ENCODE measurements around the gene HNF1A. TPM values are rescaled to one million over a fixed set of nuclear protein-coding genes. Genes with fewer than 3 reads are reported as not detected.

The HNF1A gene
- total RNA-seq, 1 donor from 2014 or later, result not detected

DNA sequence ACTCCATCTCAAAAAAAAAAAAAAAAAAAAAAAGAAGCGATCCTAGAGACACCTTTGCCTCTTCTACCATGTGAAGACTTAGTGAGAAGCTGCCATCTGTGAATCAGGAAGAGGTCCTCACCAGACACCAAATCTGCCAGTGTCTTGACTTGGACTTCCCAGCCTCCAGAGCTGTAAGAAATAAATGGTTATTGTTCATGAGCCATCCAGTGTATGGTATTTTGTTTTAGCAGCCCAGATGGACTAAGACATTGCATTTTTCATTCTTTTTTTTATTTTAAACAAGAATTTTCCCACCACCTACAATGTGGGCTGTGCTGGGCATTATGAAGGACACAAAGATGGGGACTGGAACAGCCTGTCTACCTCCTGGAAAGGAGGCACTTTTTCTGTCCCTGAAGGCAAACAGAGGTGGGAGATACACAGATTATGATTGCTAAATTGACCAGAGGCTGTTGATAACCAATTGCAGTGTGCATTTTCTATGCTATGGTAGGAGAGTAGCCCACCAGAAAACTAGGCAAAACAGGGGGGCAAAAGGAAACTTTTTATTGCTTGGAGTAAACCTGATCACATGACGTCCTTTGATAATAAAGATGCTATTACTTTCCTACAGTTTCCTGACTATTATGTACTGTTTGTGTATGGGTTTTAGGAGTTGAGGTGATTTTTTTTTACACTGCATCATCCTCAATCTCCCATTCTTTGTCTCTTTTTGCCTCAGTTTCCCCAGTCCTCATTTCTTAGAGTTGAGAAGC lies 40.7 kb downstream of the HNF1A start:
- H3K27ac Mint-ChIP-seq (ENCODE audit: unreplicated experiment), result no peak overlapping the region
- peaks cover 9% of the 10 kb centered on the region for H3K27me3 Mint-ChIP-seq (ENCODE audit: unreplicated experiment)
- no peak for DNase-seq (ENCODE audit: extremely low spot score, unreplicated experiment)
- H3K9me3 Mint-ChIP-seq (ENCODE audit: unreplicated experiment), result no peaks in the 10 kb centered on the region
- TF ChIP-seq, protein P1, sequence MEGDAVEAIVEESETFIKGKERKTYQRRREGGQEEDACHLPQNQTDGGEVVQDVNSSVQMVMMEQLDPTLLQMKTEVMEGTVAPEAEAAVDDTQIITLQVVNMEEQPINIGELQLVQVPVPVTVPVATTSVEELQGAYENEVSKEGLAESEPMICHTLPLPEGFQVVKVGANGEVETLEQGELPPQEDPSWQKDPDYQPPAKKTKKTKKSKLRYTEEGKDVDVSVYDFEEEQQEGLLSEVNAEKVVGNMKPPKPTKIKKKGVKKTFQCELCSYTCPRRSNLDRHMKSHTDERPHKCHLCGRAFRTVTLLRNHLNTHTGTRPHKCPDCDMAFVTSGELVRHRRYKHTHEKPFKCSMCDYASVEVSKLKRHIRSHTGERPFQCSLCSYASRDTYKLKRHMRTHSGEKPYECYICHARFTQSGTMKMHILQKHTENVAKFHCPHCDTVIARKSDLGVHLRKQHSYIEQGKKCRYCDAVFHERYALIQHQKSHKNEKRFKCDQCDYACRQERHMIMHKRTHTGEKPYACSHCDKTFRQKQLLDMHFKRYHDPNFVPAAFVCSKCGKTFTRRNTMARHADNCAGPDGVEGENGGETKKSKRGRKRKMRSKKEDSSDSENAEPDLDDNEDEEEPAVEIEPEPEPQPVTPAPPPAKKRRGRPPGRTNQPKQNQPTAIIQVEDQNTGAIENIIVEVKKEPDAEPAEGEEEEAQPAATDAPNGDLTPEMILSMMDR (IDR thresholded peaks at IDR 0.05), result no peak
- H3K4me1 Mint-ChIP-seq (ENCODE audit: unreplicated experiment), result peaks cover 17% of the 10 kb centered on the region
- H3K4me3 Mint-ChIP-seq (ENCODE audit: unreplicated experiment), result no peak overlapping the region
- H3K36me3 Mint-ChIP-seq (ENCODE audit: unreplicated experiment), result no peaks in the 10 kb centered on the region

DNA sequence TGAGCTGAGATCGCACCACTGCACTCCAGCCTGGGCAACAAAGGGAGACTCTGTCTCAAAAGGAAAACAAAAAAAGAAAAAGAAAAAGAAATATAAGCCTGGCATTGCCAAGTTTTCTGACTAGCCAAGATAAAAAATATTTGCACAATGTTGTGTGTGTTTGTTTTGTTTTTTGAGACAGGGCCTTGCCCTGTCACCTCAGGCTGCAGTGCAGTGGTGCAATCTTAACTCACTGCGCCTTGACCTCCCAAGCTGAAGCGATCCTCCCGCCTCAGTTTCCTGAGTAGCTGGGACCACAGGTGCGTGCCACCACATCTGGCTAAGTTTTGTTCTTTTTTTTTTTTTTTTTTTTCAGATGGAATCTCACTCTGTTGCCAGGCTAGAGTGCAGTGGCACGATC lies 43.4 kb downstream of the HNF1A start:
- no peaks in the 10 kb centered on the region for H3K4me1 Mint-ChIP-seq (ENCODE audit: unreplicated experiment)
- H3K36me3 Mint-ChIP-seq (ENCODE audit: unreplicated experiment), result no peaks in the 10 kb centered on the region
- no peak for DNase-seq (ENCODE audit: extremely low spot score, unreplicated experiment)
- H3K4me3 Mint-ChIP-seq (ENCODE audit: unreplicated experiment), result no peak overlapping the region
- no peaks in the 10 kb centered on the region for H3K9me3 Mint-ChIP-seq (ENCODE audit: unreplicated experiment)
- no peak overlapping the region for H3K27ac Mint-ChIP-seq (ENCODE audit: unreplicated experiment)
- peaks cover 16% of the 10 kb centered on the region for H3K27me3 Mint-ChIP-seq (ENCODE audit: unreplicated experiment)
- TF ChIP-seq, protein P1 (IDR thresholded peaks at IDR 0.05), result no peak

DNA sequence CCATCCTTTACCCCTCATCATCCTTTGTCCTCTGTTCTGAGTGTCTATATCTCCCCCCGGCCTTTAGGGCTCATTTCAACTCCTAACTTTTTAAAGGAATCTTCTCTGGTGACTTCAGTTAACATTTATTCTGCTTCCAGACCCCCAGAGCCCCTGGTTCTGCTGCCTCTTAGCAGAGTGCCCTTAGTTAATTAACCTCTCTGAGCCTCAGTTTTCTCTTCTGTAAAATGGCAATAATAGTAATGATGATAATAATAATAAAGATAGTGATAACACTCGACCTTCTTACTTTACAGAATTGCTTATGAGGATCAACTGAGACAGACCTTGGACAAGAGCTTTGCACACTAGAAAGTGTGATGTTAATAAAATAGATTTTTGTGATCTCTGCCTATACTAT lies 44.4 kb downstream of the HNF1A start:
- Mint-ChIP-seq H3K9me3 (ENCODE audit: unreplicated experiment) (no peaks in the 10 kb centered on the region), H3K36me3 (ENCODE audit: unreplicated experiment) (no peaks in the 10 kb centered on the region), H3K4me3 (ENCODE audit: unreplicated experiment) (no peak overlapping the region), H3K4me1 (ENCODE audit: unreplicated experiment) (no peaks in the 10 kb centered on the region), H3K27ac (ENCODE audit: unreplicated experiment) (no peak overlapping the region), H3K27me3 (ENCODE audit: unreplicated experiment) (peaks cover 21% of the 10 kb centered on the region)
- TF ChIP-seq, protein P1 (IDR thresholded peaks at IDR 0.05), result no peak
- no peak for DNase-seq (ENCODE audit: extremely low spot score, unreplicated experiment)

DNA sequence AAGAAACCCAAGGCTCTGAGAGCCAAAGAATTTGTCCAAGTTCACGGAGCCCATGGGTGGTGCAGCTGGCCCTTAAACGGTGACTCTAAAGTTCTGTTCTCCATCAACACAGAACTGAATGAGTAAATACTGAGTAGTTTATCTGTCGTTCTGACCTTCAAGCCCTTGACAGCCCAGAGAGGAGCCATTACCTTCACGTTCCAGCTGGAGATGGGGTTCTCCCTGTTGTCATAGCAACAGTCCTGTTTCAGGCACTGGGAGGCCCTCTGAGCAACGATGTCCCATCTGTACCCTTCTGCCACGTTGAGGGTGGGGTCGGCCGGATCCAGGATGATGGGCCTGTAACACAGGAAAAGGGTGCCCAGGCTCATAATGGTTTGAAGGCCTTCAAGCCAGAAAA lies 45.5 kb downstream of the HNF1A start:
- Mint-ChIP-seq H3K4me3 (ENCODE audit: unreplicated experiment) (no peak overlapping the region), H3K27me3 (ENCODE audit: unreplicated experiment) (peaks cover 20% of the 10 kb centered on the region), H3K4me1 (ENCODE audit: unreplicated experiment) (no peaks in the 10 kb centered on the region), H3K27ac (ENCODE audit: unreplicated experiment) (no peak overlapping the region), H3K9me3 (ENCODE audit: unreplicated experiment) (no peaks in the 10 kb centered on the region), H3K36me3 (ENCODE audit: unreplicated experiment) (no peaks in the 10 kb centered on the region)
- no peak for DNase-seq (ENCODE audit: extremely low spot score, unreplicated experiment)
- TF ChIP-seq, protein P1 (IDR thresholded peaks at IDR 0.05), result no peak

DNA sequence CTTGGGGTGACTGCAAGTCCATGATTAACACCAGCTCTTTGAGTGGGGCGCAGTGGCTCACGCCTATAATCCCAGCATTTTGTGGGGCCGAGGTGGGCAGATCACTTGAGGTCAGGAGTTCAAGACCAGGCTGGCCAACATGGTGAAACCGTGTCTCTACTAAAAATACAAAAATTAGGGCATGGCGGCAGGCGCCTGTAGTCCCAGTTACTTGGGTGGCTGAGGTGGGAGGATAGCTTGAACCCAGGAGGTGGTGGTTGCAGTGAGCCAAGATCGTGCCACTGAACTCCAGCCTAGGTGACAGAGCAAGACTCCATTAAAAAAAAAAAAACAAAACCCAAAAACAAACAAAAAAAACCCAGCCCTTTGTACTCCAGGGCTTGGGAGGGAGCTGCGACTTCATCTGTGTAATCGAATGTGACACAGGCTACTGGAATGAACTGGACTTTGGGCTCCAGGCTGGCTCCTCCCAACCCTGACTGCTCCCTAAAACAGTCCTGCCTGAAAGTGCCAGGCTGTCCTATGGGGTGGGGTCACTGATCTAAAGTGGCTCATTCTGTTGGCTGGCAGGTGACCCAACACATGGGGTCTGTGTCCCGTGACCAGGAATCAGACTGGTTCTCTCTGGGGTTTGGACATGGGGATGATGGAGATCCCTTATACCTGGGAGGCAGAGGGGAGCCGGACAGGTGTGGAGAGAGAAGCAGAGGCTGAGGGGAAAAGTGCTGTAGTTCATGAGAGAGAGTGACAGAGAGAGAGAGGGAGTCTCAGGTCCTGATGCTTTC lies 47.3 kb downstream of the HNF1A start:
- H3K36me3 Mint-ChIP-seq (ENCODE audit: unreplicated experiment), result no peaks in the 10 kb centered on the region

More for the DNA sequence above, 47.3 kb downstream of the HNF1A start:
- Mint-ChIP-seq H3K4me1 (ENCODE audit: unreplicated experiment) (peaks cover 3% of the 10 kb centered on the region), H3K9me3 (ENCODE audit: unreplicated experiment) (no peaks in the 10 kb centered on the region), H3K27me3 (ENCODE audit: unreplicated experiment) (peaks cover 15% of the 10 kb centered on the region), H3K27ac (ENCODE audit: unreplicated experiment) (no peak overlapping the region), H3K4me3 (ENCODE audit: unreplicated experiment) (no peak overlapping the region)
- TF ChIP-seq, protein P1 (IDR thresholded peaks at IDR 0.05), result no peak
- DNase-seq (ENCODE audit: extremely low spot score, unreplicated experiment), result no peak

Measured in osteocyte (in vitro differentiated cells).